ENCODE measurements around the gene UVRAG.
"Not testable (repeated sequence)": the region's sequence is repeated elsewhere in the genome, so short reads cannot be mapped to it uniquely, and the experiment has no call there.

UVRAG gene

DNA sequence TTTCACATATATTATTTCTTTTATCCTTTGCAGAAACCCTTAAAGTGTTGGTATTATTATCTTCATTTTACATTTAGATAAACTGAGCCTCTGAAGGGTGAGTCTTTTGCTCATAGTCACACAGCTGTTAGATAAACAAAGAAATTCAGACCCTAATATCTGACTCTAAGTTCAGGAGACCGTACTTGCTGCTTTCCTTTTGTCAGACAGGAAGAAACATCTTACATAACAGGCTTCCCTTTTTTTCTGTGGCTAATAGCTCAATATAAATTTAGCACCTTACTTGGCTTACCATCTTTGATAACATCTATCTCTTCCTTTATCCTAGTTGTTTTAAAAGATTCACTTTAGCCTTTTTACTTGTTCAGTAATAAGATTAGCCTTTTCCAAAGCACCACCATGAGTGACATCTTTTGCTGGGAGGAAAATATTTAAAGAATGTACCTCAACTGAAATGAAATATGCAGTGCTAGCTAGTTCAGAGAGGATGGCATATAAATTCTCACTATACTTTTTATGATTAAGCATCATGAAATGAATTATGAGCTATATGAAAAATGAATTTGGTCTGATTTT, 262.7 kb downstream of the UVRAG start:
- Histone ChIP-seq H3K4me3 (ENCODE audit: low read length) (no peak overlapping the region), H3K9ac (ENCODE audit: low read length) (no peak overlapping the region), H4K20me1 (ENCODE audit: insufficient read depth, low read length) (0 out of 2 replicates have a peak, but pooled peaks cover 2% of the 10 kb centered on the region), H3K36me3 (replicated peaks; ENCODE audit: low read depth, low read length) (peaks cover 4% of the 10 kb centered on the region), H3K27ac (ENCODE audit: low read length) (no peak overlapping the region), H3K4me1 (ENCODE audit: low read length) (peaks cover 14% of the 10 kb centered on the region), H2AFZ (ENCODE audit: low read depth, low read length) (no peak overlapping the region), H3K4me2 (ENCODE audit: low read length) (no peak overlapping the region), H3K79me2 (ENCODE audit: low read length) (no peaks in the 10 kb centered on the region), H3K9me3 (ENCODE audit: insufficient read depth, low read length) (no peaks in the 10 kb centered on the region), H3K27me3 (ENCODE audit: low read depth, low read length) (no peaks in the 10 kb centered on the region)
- TF ChIP-seq EZH2phosphoT487 (IDR thresholded peaks at IDR 0.05; ENCODE audit: low read depth), result no peak
- TF ChIP-seq, protein P1, sequence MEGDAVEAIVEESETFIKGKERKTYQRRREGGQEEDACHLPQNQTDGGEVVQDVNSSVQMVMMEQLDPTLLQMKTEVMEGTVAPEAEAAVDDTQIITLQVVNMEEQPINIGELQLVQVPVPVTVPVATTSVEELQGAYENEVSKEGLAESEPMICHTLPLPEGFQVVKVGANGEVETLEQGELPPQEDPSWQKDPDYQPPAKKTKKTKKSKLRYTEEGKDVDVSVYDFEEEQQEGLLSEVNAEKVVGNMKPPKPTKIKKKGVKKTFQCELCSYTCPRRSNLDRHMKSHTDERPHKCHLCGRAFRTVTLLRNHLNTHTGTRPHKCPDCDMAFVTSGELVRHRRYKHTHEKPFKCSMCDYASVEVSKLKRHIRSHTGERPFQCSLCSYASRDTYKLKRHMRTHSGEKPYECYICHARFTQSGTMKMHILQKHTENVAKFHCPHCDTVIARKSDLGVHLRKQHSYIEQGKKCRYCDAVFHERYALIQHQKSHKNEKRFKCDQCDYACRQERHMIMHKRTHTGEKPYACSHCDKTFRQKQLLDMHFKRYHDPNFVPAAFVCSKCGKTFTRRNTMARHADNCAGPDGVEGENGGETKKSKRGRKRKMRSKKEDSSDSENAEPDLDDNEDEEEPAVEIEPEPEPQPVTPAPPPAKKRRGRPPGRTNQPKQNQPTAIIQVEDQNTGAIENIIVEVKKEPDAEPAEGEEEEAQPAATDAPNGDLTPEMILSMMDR (IDR thresholded peaks at IDR 0.05; ENCODE audit: low read depth, low read length), result no peak

DNA sequence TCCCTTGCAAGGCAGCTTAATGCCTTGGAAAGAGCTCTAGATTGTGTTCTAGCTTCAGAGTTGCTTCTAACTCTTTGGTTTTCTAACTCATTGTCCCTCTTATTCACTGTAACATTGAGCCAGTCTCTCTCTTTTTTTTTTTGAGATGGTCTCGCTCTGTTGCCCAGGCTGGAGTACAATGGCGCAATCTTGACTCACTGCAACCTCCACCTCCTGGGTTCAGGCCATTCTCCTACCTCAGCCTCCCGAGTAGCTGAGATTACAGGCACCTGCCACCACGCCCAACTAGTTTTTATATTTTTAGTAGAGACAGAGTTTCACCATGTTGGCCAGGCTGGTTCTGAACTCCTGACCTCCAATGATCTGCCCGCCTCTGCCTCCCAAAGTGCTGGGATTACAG, 266.1 kb downstream of the UVRAG start:
- not testable (repeated sequence) for H3K27ac ChIP-seq (ENCODE audit: low read length); H3K79me2 ChIP-seq (ENCODE audit: low read length); H3K4me1 ChIP-seq (ENCODE audit: low read length); H3K9me3 ChIP-seq (ENCODE audit: insufficient read depth, low read length); H3K36me3 ChIP-seq (replicated peaks; ENCODE audit: low read depth, low read length); H3K4me2 ChIP-seq (ENCODE audit: low read length); H3K4me3 ChIP-seq (ENCODE audit: low read length); H4K20me1 ChIP-seq (ENCODE audit: insufficient read depth, low read length); H2AFZ ChIP-seq (ENCODE audit: low read depth, low read length); H3K9ac ChIP-seq (ENCODE audit: low read length); H3K27me3 ChIP-seq (ENCODE audit: low read depth, low read length)

DNA sequence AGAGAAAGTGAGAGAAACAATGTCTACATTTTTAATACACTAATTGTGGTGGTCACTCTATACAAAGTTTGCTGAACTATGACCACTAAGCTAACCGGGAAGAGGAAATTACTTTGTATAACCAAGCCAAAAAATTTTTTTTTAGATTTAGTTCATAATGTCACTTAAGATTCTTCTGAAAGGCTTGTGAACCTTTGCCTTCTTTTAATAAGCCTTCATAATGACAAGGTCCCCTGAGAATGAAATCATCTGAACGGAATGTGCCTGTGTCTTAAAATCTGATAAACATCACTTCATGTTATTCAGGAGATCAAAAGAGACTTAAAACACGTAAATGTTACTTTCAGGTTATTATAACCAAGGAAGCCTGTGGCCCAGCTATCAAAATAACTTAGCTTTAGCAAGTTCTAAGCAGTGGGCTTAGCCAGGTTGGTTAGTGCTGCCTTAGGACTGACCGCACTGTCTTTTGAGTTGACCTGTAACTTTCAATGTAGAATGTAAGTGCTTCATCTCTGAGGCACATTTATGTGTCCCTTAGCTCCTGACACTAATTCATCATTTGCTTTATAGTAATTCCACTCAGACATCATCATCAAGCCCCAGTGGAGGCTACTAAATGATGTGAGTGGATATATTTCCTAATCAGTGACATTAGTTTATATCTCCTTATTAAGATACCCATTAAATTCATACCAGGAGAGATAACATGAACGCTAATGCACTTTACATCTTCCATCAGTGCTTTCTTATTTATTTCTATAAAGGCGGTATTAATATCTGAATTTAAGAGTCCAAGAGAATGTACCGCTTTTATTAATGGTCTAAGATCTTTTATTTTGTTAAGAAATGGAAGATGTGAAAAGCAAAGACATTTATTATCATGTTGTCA, 268.8 kb downstream of the UVRAG start:
- Histone ChIP-seq H2AFZ (ENCODE audit: low read depth, low read length) (no peak overlapping the region), H3K9ac (ENCODE audit: low read length) (no peak overlapping the region), H3K27me3 (ENCODE audit: low read depth, low read length) (no peaks in the 10 kb centered on the region), H3K4me3 (ENCODE audit: low read length) (no peak overlapping the region), H3K4me1 (ENCODE audit: low read length) (no peaks in the 10 kb centered on the region), H3K9me3 (ENCODE audit: insufficient read depth, low read length) (no peaks in the 10 kb centered on the region), H4K20me1 (ENCODE audit: insufficient read depth, low read length) (peaks cover 2% of the 10 kb centered on the region), H3K27ac (ENCODE audit: low read length) (no peak overlapping the region), H3K36me3 (replicated peaks; ENCODE audit: low read depth, low read length) (no peaks in the 10 kb centered on the region), H3K4me2 (ENCODE audit: low read length) (no peak overlapping the region), H3K79me2 (ENCODE audit: low read length) (no peaks in the 10 kb centered on the region)
- TF ChIP-seq, protein P1 (IDR thresholded peaks at IDR 0.05; ENCODE audit: low read depth, low read length), result no peak
- no peak for TF ChIP-seq EZH2phosphoT487 (IDR thresholded peaks at IDR 0.05; ENCODE audit: low read depth)

DNA sequence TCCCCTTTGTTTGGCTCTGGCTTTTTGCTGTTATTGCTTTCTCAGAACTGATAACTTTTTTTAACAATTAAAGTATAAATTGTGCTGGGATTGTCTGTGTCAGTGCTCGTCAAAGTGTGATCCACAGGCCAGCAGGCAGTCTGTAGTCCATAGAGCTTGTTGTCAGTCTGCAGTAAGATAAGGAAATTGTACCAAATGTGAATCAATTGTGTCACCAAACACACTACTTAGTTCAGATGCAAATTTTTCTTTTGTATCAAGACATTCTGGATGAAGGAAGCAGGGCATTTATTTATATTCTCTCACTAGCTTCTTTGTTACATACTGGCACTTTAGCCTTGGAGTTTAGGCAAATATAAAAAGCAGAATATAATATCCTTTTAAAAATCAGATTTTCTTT, 270.3 kb downstream of the UVRAG start:
- no peaks in the 10 kb centered on the region for H3K4me1 ChIP-seq (ENCODE audit: low read length)
- H3K4me3 ChIP-seq (ENCODE audit: low read length), result no peak overlapping the region
- H4K20me1 ChIP-seq (ENCODE audit: insufficient read depth, low read length), result peaks cover 5% of the 10 kb centered on the region
- H3K79me2 ChIP-seq (ENCODE audit: low read length), result no peaks in the 10 kb centered on the region
- H3K27ac ChIP-seq (ENCODE audit: low read length), result no peak overlapping the region
- H2AFZ ChIP-seq (ENCODE audit: low read depth, low read length), result no peak overlapping the region
- no peaks in the 10 kb centered on the region for H3K9me3 ChIP-seq (ENCODE audit: insufficient read depth, low read length)
- peaks cover 6% of the 10 kb centered on the region for H3K36me3 ChIP-seq (replicated peaks; ENCODE audit: low read depth, low read length)
- no peak overlapping the region for H3K9ac ChIP-seq (ENCODE audit: low read length)
- no peaks in the 10 kb centered on the region for H3K27me3 ChIP-seq (ENCODE audit: low read depth, low read length)
- no peak overlapping the region for H3K4me2 ChIP-seq (ENCODE audit: low read length)
- TF ChIP-seq, protein P1 (IDR thresholded peaks at IDR 0.05; ENCODE audit: low read depth, low read length), result no peak
- no peak for TF ChIP-seq EZH2phosphoT487 (IDR thresholded peaks at IDR 0.05; ENCODE audit: low read depth)

Measured in OCI-LY3 (cell line).